HG03103 (cell line): ENCODE data around the gene PRRG2.
A peak's percentile ranks its signal among the peaks of the same experiment; 100 is the strongest.

ENCODE experiments used
- ATAC-seq: cut with Tn5 transposase; IDR thresholded peaks from one replicate; pipeline ENCODE4 v1.9.1; 2021; ENCODE audit warnings: low read depth; ENCODE audit not compliant: unreplicated experiment

The PRRG2 gene

DNA sequence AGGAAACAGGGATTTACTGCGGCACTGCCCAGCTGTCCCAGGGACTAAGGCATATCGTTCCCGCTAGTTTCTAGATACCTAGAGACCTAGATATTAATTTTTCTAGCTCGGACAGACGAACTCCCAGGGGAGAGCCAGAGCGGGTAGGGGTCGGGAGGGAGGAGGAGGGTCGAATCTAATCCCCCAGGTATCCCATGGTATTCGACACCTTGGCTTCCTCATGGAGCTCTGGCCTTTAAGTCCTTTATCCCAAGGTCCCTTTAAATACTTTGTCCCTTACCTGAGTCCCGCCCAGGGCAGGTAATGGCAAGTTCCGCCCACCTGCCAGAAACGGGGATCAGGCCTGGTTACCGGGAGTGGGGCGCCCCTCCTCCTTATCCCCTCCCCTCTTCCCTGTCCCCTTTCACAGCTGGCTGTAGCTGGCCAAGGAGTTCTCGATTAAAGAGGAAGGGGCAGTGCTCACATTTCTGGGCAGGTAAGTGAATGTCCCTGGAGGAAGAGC is at the start of gene PRRG2:
Gene PRRG2, plus strand, starts transcription at position 310 of the 502 bp plus-strand sequence. CDS start 1,904 bp downstream, outside the sequence.
- no peak for ATAC-seq

- ATAC-seq = peak; percentile 55
Observed at GRCh38 chr19:49533551-49534488, 47.3 kb upstream of the PRRG2 start.

- no peak for ATAC-seq
Observed at GRCh38 chr19:49534632-49535385, 46.3 kb upstream of the PRRG2 start.

DNA sequence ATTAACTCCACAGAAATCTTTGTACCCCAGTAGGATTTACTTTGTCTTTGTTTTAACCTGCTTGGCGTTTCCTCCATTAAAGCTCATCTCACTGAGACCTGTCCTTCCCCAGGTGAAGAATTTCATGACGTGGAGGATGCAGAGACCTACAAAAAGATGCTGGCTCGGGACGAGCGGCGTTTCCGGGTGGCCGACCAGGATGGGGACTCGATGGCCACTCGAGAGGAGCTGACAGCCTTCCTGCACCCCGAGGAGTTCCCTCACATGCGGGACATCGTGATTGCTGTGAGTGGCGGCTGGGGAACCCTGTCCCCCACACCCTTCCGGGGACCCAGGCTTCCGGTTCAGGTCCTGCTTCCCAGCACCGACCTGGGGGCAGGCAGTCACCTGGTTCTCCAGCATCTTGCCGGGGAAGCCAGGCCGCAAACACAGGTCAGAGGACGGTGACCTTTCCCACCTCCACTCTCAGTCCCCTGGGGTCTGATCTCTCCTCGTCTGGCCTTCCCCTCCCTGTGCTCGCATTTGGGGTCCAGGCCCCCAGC is 44.1 kb upstream of the PRRG2 start:
- ATAC-seq = no peak

DNA sequence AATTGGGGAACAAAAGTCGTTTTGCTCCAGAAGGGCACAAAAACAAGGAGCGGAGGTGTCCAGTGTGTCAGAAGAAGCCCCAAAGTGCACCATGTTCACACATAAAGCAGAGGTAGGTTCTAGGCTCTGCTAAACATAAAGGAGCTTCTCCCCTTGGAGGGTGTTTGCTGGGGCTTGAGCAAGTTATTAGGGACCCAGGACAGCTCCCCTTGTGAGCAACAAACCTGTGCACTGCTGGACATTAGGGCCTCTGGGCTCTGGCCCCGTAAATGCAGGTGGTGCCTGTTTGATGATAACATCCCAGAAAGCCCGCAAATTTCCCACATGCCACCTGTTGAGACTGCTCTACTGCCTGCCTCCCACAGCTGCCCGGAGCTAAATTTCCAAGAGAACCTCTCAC is 42.5 kb upstream of the PRRG2 start:
- ATAC-seq = no peak

DNA sequence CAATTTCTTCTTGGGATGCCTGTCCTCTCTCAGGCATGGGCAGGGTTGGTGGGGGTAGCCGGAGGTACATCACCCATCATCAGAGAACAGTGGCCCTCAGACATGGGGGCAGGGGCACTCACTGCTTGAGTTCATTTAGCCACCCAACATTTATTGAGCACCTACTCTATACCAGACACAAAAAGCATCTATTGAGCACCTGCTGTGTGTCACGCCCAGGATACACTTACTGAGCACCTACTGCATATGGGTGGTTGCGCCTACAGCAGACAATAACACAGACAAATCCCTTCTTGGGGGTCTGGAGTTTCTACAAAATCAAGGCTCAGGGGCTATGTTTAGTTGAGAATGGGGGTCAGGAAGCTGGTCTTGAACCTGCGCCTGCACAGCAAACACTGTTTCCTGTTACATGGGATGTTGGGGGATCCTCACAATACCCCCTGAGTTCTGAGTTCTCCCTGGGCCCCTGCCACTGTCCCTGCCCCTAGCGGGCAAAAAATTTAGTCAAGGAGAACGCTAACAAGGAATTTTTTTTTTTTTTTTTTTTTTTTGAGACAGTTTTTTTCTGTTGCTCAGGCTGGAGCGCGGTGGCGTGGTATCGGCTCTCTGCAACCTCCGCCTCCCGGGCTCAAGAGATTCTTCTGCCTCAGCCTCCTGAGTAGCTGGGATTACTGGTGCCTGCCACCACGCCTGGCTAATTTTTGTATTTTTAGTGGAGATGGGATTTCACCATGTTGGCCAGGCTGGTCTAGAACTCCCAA is 41.7 kb upstream of the PRRG2 start:
- ATAC-seq = no peak

DNA sequence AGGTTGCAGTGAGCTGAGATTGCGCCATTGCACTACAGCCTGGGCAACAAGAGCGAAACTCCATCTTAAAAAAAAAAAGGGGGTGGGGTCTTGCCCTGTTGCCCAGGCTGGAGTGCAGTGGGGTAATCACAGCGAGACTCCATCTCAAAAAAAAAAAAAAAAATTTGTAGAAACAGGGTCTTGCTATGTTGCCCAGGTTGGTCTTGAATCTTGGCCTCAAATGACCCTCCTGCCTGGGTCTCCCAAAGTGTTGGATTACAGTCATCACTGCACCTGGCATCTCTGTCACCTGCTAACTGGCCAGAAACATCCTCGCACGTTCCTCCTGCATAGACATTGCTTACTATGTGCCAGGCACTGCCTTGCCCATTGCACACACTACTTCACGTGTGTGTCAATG is 39.2 kb upstream of the PRRG2 start:
- no peak for ATAC-seq

DNA sequence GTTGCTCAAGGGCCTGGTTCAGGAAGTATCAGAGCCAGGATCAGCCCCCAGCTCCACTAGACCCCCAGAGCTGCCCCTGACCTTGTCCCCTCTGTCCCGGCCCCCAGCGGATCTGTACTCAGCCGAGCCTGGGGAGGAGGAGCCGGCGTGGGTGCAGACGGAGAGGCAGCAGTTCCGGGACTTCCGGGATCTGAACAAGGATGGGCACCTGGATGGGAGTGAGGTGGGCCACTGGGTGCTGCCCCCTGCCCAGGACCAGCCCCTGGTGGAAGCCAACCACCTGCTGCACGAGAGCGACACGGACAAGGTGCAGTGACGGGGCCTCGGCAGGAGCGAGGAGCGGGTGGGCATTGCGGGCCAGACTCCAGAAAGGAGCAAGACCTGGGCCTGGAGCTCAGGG is 38.7 kb upstream of the PRRG2 start:
- ATAC-seq = no peak

DNA sequence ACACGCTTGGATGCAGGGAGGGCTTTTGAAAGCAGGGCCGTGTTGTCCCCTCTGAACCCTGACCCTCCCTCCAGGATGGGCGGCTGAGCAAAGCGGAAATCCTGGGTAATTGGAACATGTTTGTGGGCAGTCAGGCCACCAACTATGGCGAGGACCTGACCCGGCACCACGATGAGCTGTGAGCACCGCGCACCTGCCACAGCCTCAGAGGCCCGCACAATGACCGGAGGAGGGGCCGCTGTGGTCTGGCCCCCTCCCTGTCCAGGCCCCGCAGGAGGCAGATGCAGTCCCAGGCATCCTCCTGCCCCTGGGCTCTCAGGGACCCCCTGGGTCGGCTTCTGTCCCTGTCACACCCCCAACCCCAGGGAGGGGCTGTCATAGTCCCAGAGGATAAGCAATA is 38.1 kb upstream of the PRRG2 start:
- ATAC-seq = no peak

DNA sequence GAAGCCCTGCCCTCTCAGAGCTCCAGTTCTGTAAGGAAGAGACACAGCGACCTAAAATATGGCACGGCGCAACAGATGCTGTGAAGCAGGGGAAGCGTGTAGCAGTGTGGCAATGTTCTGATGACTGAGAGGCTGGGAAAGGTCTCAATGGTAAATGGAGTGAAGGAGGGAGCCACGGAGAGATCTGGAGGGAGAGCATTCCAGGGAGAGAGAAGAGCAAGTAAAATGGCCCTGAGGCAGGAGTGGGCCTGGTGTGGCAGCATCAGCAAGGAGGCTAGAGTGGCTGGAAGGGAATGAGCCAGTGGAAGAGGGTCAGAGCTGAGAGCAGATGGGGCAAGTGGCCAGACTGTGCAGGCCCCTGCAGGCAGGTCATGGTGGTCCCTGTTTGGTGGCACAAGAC is 37.0 kb upstream of the PRRG2 start:
- no peak for ATAC-seq

DNA sequence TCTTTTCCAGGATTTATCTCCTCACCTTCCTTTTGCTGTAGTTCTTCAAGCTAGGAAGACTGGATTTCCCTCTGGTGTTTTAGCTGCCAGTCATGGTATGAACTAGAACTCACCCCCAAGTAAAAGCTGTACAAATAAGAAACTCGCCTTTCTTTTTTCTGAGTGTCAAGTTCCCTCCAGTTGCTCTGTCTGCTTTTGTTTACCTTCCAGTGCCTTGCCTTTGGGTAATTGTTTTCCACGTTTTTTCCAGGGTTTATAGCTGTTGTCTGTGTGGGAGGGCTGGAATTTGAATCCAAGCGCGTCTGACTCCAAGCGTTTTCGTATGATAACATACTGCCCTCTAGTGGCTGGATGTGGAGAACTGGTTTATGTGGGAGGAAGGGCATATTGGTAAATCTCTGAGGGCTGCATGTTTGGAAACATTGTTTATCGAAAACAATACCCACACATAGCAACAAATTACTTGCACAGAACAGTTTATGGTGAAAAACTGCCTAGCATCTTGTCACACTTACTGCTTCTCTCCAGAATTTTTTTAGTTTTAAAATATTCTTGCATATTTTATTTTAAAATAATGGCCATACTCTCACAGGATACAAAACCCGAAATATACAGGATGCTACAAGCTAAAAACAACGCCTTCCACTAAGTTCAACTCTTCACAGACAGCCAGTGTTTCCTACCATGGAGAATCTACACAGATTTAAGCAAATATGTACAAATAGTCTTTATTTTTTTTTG is 34.1 kb upstream of the PRRG2 start:
- no peak for ATAC-seq

GRCh38 chr19:49549045-49549444 is 32.1 kb upstream of the PRRG2 start:
- ATAC-seq = no peak

DNA sequence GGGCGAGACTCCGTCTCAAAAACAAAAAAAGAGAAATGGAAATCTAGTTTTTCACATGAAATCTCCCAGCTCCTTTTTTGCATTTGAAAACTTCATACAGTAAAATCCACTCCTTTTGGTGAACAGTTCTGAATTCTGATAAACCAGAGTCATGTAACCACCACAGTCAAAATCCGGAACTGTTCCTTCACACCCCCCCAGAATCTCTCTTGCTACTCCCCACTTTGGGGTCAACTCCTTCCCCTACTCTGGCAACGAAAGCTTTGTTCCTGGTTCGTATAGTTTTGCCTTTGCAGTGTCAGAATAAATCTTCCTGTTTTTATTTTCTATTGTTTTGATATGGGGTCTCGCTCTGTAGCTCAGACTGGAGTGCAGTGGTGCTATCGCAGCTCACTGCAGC is 29.6 kb upstream of the PRRG2 start:
- ATAC-seq = no peak

DNA sequence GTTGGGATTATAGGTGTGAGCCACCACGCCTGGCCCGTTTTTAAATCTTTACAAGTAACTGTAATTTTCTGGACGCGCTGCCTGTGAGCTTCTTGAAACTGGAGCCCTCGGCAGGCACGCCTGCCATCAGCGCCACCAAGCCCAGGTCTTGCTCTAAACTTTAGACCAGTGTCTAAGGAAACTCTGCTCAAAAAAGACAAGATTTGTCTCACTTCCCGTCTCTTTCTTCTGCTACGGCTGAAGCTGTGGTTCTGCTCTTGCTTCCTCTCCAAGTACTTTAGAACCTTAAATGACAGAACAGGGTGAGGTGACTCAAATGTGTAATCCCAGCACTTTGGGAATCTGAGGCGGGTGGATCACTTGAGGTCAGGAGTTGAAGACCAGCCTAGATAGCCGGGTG is 28.4 kb upstream of the PRRG2 start:
- no peak for ATAC-seq

DNA sequence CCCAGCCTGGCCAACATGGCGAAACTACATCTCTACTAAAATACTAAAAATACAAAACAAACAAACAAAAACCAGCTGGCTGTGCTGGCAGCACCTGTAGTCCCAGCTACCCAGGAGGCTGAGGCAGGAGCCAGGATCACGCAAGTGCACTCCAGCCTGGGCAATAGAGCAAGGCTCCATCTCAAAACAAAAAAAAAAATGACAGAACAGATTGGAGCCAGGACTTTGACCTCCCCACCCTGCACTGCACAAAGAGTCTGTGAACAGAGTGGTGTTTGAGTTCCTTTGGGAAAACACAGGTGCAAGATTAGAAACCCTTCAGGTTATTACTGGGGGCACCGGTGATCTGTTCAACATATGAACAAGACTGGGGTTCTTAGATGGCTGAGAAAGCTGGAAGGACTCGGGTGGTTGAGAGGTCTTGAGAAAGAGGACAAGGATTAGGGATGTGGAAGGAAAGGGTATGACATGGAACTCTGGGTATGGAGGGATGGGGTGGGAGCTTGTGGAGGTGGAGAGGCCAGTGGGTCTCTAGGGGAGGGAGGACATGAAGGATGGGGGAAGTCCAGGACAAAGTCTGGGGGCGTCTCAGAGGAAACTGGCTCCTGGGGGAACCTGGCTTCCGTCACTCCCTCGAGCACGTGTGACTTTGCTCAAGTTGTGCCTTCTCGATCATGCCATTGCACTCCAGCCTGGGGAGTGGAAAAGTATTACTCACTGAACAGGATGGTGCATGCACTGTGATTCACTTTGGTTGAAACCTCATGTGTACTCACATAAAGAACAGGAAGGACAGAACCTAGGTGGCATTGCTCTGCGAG is 27.5 kb upstream of the PRRG2 start:
- ATAC-seq = no peak

GRCh38 chr19:49554701-49555181 is 26.4 kb upstream of the PRRG2 start:
- no peak for ATAC-seq

DNA sequence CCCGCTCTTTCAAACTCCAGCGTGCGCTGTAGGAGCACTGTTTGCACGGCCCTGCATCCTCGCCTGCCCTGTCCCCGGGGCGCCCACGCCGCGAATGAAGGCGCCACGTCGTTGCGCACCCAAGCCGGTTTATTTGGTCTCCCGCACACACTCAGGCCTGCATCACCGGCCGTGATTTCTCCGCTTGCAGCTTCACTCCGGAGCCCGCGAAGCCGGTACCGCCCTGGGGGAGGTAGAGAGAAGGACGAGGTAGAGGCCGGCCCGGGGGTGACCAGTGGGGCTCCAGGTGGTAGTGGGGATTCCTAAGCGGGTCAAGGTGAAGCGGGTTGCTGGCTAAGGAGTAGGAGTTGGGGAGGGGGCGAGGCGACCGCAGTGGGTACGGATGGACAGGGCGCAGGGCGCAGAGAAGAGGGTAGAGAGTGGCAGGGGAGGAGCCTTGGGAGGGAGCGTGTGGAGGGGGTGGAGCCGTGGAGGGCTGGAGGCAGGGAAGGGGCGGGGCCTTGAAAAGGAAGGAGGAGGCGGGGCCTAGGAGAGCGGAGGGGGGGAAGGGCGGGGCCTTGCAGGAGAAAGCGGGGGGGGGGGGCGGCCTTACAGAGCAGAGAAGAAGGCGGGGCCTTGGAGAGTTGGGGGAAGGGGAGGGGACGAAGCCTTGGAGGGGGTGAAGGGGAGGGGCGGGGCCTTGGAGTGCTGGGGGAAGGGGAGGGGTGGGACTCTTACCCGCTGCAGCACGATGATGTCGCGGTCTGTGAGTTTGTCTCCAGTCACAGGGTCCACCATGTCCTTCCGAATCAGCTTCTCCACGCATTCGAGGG is 25.3 kb upstream of the PRRG2 start:
- ATAC-seq = no peak
